HepG2 (cell line): Measurements from ENCODE around the gene ANO9. TPM values are rescaled to one million over a fixed set of nuclear protein-coding genes. Genes with fewer than 3 reads are reported as not detected.

Source experiments
- ATAC-seq: fragments of 200-7000 bp; cut with Tn5 transposase; 3 replicates; pipeline ENCODE4 v1.9.1; 2020; ENCODE audit warnings: mild to moderate bottlenecking, moderate library complexity
- BruUV-seq: library from RNA; stranded (reverse); fragments of 400-500 nt; replicated peaks from 2 replicates; lab custom pipeline; 2021; lab: Mats Ljungman, UMichigan
- CTCF ChIA-PET: fragments of 300-600 bp; formaldehyde crosslinking; extraction: SDS; loops from one replicate; lab custom pipeline; 2021; ENCODE audit warnings: low total read pairs, inconsistent platforms, low intra/inter-chr PET ratio; lab: Yijun Ruan, JAX
- POLR2A ChIA-PET: fragments of 350-600 bp; sonication (Branson Sonifier 250); formaldehyde crosslinking; loops from one replicate; lab custom pipeline; 2020; ENCODE audit warnings: antibody characterized with exemption, inconsistent platforms; lab: Yijun Ruan, JAX
- DNase-seq: peaks from one replicate; pipeline ENCODE4 v3.0.0-alpha.2; 2015; ENCODE audit warnings: low spot score
- FAIRE-seq: peaks from 3 replicates; lab custom pipeline; 2011; peaks lifted over from hg19 to GRCh38; lab: Jason Lieb, UNC
- H2AFZ ChIP-seq: one replicate; pipeline ENCODE4 v1.6.1; 2011; ENCODE audit warnings: low read length, inconsistent platforms
- H3K27ac ChIP-seq: fragments of 300-600 bp; 3 replicates; pipeline ENCODE4 v1.8.0; 2011; ENCODE audit warnings: mixed run types, mild to moderate bottlenecking, mixed read lengths, low read length, inconsistent platforms; ENCODE audit not compliant: insufficient read depth; ENCODE audit errors: extremely low read length
- H3K27me3 ChIP-seq, 2 experiments: fragments of 200-600 bp in 1 of 2; 2 replicates in 1 of 2; 3 replicates in 1 of 2; pipeline versions ENCODE4 v1.6.0 to v1.8.0; 2011; ENCODE audit warnings: low read length in 2 of 2, mild to moderate bottlenecking in 2 of 2, moderate library complexity in 2 of 2, inconsistent platforms in 1 of 2; ENCODE audit not compliant: insufficient read depth in 2 of 2, control insufficient read depth in 1 of 2
- H3K36me3 ChIP-seq, 2 experiments: fragments of 200-600 bp in 1 of 2; replicated peaks in 1 of 2; 2 replicates in 1 of 2; 3 replicates in 1 of 2; pipeline versions ENCODE4 v1.5.1 to v1.8.0; 2011; ENCODE audit warnings: low read length in 2 of 2, inconsistent platforms in 1 of 2; ENCODE audit not compliant: insufficient read depth in 2 of 2, control insufficient read depth in 1 of 2
- H3K4me1 ChIP-seq: 2 replicates; pipeline ENCODE4 v1.5.1; 2012; ENCODE audit warnings: low read length, inconsistent platforms; ENCODE audit not compliant: insufficient read depth
- H3K4me2 ChIP-seq: 2 replicates; pipeline ENCODE4 v1.6.0; 2011; ENCODE audit warnings: low read depth, low read length, inconsistent platforms
- H3K4me3 ChIP-seq, 3 experiments: fragments of 200-600 bp in 1 of 3; sonication (generic), shearing (Covaris generic) in 1 of 3; replicated peaks in 1 of 3; 2 replicates each; pipeline ENCODE4 v1.5.1; 2011 to 2016; ENCODE audit warnings: low read length in 3 of 3, inconsistent platforms in 2 of 3, low read depth in 2 of 3, mild to moderate bottlenecking in 2 of 3, control low read depth in 1 of 3, mixed read lengths in 1 of 3; ENCODE audit not compliant: insufficient read depth in 1 of 3
- H3K79me2 ChIP-seq: one replicate; pipeline ENCODE4 v1.6.1; 2011; ENCODE audit warnings: low read length, inconsistent platforms; ENCODE audit not compliant: insufficient read depth
- H3K9ac ChIP-seq: 2 replicates; pipeline ENCODE4 v1.6.0; 2011; ENCODE audit warnings: mild to moderate bottlenecking, low read depth, low read length, inconsistent platforms; ENCODE audit not compliant: insufficient read depth
- H3K9me3 ChIP-seq: 2 replicates; pipeline ENCODE4 v1.5.1; 2012; ENCODE audit warnings: mild to moderate bottlenecking, low read length
- H4K20me1 ChIP-seq: 2 replicates; pipeline ENCODE4 v1.6.0; 2011; ENCODE audit warnings: inconsistent platforms, mild to moderate bottlenecking, low read length, moderate library complexity; ENCODE audit not compliant: insufficient read depth
- AGO2 ChIP-seq: fragments of 200-400 bp; formaldehyde crosslinking; optimal IDR thresholded peaks from 2 replicates; pipeline ENCODE3; 2017; ENCODE audit warnings: mild to moderate bottlenecking, low read depth, low read length, moderate library complexity
- CBFB ChIP-seq: sonication (generic); formaldehyde crosslinking; IDR thresholded peaks from 2 replicates; pipeline ENCODE4 v1.4.0; 2020; ENCODE audit warnings: missing genetic modification reagents
- HOXA5 ChIP-seq: sonication (generic); formaldehyde crosslinking; IDR thresholded peaks from 2 replicates; pipeline ENCODE4 v1.4.0; 2020; ENCODE audit warnings: missing genetic modification reagents
- HOXD1 ChIP-seq: sonication (generic); formaldehyde crosslinking; IDR thresholded peaks from 2 replicates; pipeline ENCODE4 v1.5.0; 2020; ENCODE audit warnings: missing genetic modification reagents
- KMT2A ChIP-seq: sonication (generic); formaldehyde crosslinking; IDR thresholded peaks from 2 replicates; pipeline ENCODE4 v1.4.0; 2020; ENCODE audit warnings: missing genetic modification reagents
- RBFOX2 ChIP-seq: fragments of 200-400 bp; formaldehyde crosslinking; IDR thresholded peaks from 2 replicates; pipeline ENCODE4 v1.6.1; 2017; ENCODE audit warnings: low read depth, mild to moderate bottlenecking, low read length
- ZNF180 ChIP-seq: sonication (generic); formaldehyde crosslinking; IDR thresholded peaks from 2 replicates; pipeline ENCODE4 v1.4.0; 2020; ENCODE audit warnings: low read depth, missing genetic modification reagents, borderline replicate concordance
- ZNF317 ChIP-seq: sonication (generic); formaldehyde crosslinking; IDR thresholded peaks from 2 replicates; pipeline ENCODE4 v1.5.0; 2020; ENCODE audit warnings: mild to moderate bottlenecking, missing genetic modification reagents
- ZNF891 ChIP-seq: sonication (generic); formaldehyde crosslinking; IDR thresholded peaks from 2 replicates; pipeline ENCODE4 v1.5.0; 2020; ENCODE audit warnings: mild to moderate bottlenecking, missing genetic modification reagents
- WGBS: methylation state at CpG from one replicate; pipeline ENCODE4 v1.1.6; 2017; ENCODE audit warnings: low lambda C conversion rate; 5-methylcytosine and 5-hydroxymethylcytosine counted together
- in situ Hi-C: cut with HindIII; loops from 2 replicates; pipeline ENCODE4 v1.10.0; 2017; ENCODE audit warnings: low pct_unique_long_range_greater_than_20kb; ENCODE audit not compliant: extremely low pct_ligation_motif_present
- intact Hi-C: fragments of 100-400 bp; cut with micrococcal nuclease; formaldehyde crosslinking; loops from one replicate; pipeline ENCODE4 v1.10.0; 2022; ENCODE audit not compliant: unreplicated experiment
- polyA plus RNA-seq, 8 experiments: library from polyadenylated mRNA; depleted of rRNA in 3 of 8; stranded (reverse) in 7 of 8; unstranded in 1 of 8; fragments of >200 nt; fragmentation: Illumina TruSeq in 4 of 8; extraction: Trizol in 4 of 8; gene quantifications; 2 replicates each; pipeline versions ENCODE4 v1.2.1 to v1.2.3, GENCODE V29; 2011 to 2016; ENCODE audit warnings: low read depth in 4 of 8, missing spikeins in 1 of 8, mixed read lengths in 1 of 8; ENCODE audit not compliant: insufficient read depth in 1 of 8
- total RNA-seq, 5 experiments: library from RNA; depleted of rRNA; stranded (reverse); fragments of >200 nt; fragmentation: Illumina TruSeq; extraction: Trizol; gene quantifications; 2 replicates each; pipeline ENCODE4 v1.2.3, GENCODE V29; 2016; ENCODE audit warnings: low read depth in 1 of 5
- TF ChIP-seq, protein P1 (sequence below): sonication (generic); formaldehyde crosslinking; IDR thresholded peaks from 2 replicates; pipeline ENCODE4 v1.9.0; 2021; ENCODE audit warnings: missing genetic modification reagents, borderline replicate concordance

ANO9 gene
- total and polyA plus RNA-seq, 2 of the 13 experiments (the other 11 are each of a cell fraction or from before 2014, with no cell fraction given): 8.9 to 14.3 TPM

- Histone ChIP-seq H3K9ac (no peak overlapping the region), H3K27ac (no peak overlapping the region), H3K4me2 (no peak overlapping the region), H2AFZ (no peak overlapping the region), H3K27me3 (peaks cover 1 to 11% of the 10 kb centered on the region in 2 experiments; a peak in 3 of 5 replicates), H3K9me3 (no peaks in the 10 kb centered on the region), H3K4me1 (peaks cover 7% of the 10 kb centered on the region; the same call in 1 of the 2 replicates), H3K4me3 (no peak overlapping the region), H3K79me2 (no peaks in the 10 kb centered on the region), H4K20me1 (no peaks in the 10 kb centered on the region), H3K36me3 (no peaks in the 10 kb centered on the region; a peak in 1 of 5 replicates)
- CTCF ChIA-PET: no interaction called here
- FAIRE-seq (no peak), DNase-seq (no peak), ATAC-seq (no peak)
- 94% methylated on average over 8 of the region's 11 CpGs for WGBS
- no TSS peak for BruUV-seq
- TF ChIP-seq, protein P1, sequence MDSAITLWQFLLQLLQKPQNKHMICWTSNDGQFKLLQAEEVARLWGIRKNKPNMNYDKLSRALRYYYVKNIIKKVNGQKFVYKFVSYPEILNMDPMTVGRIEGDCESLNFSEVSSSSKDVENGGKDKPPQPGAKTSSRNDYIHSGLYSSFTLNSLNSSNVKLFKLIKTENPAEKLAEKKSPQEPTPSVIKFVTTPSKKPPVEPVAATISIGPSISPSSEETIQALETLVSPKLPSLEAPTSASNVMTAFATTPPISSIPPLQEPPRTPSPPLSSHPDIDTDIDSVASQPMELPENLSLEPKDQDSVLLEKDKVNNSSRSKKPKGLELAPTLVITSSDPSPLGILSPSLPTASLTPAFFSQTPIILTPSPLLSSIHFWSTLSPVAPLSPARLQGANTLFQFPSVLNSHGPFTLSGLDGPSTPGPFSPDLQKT (CRISPR knock-in tag): no peak
- TF ChIP-seq KMT2A (CRISPR knock-in tag) (no peak), HOXA5 (no peak), CBFB (CRISPR knock-in tag) (no peak), HOXD1 (no peak), ZNF180 (no peak)
- in situ Hi-C loops (no loop called here), intact Hi-C loops (no loop called here)
- POLR2A ChIA-PET: no interaction called here
Observed at GRCh38 chr11:382081-382629, 59.7 kb downstream of the ANO9 start.

GRCh38 chr11:381501-382072 lies 60.2 kb downstream of the ANO9 start:
- Histone ChIP-seq H3K9ac (no peak overlapping the region), H3K4me2 (no peak overlapping the region), H3K4me1 (peaks cover 7% of the 10 kb centered on the region; the same call in 1 of the 2 replicates), H3K9me3 (no peaks in the 10 kb centered on the region), H2AFZ (no peak overlapping the region), H4K20me1 (no peaks in the 10 kb centered on the region), H3K4me3 (no peak overlapping the region), H3K27me3 (peaks cover 1 to 6% of the 10 kb centered on the region in 2 experiments; a peak in 3 of 5 replicates), H3K36me3 (no peaks in the 10 kb centered on the region; a peak in 1 of 5 replicates), H3K27ac (no peak overlapping the region), H3K79me2 (no peaks in the 10 kb centered on the region)
- no TSS peak for BruUV-seq
- WGBS: 98% methylated on average over 20 of the region's 35 CpGs
- intact Hi-C loops: no loop called here
- FAIRE-seq (no peak), DNase-seq (no peak), ATAC-seq (no peak)
- in situ Hi-C loops: no loop called here
- ChIA-PET CTCF (no interaction called here), POLR2A (no interaction called here)
- TF ChIP-seq ZNF891 (no peak), AGO2 (peak; percentile 40), ZNF317 (CRISPR knock-in tag) (no peak), RBFOX2 (peak; percentile 50; the same call in 1 of the 2 replicates)
